ENCODE measurements around the gene TUBGCP2.

GRCh38 chr10:133295426-133296320 lies 13.0 kb downstream of the TUBGCP2 start:
- no peak for TF ChIP-seq CTCF (IDR thresholded peaks at IDR 0.05)
- no peak for TF ChIP-seq POLR2A (IDR thresholded peaks at IDR 0.05)

All from testis (tissue), 2 donors.